ENCODE measurements around the gene CLSTN2. TPM values are rescaled to one million over a fixed set of nuclear protein-coding genes. Genes with fewer than 3 reads are reported as not detected.

CLSTN2 gene
- total RNA-seq, 1 donor from 2014 or later, result 3.9 TPM

DNA sequence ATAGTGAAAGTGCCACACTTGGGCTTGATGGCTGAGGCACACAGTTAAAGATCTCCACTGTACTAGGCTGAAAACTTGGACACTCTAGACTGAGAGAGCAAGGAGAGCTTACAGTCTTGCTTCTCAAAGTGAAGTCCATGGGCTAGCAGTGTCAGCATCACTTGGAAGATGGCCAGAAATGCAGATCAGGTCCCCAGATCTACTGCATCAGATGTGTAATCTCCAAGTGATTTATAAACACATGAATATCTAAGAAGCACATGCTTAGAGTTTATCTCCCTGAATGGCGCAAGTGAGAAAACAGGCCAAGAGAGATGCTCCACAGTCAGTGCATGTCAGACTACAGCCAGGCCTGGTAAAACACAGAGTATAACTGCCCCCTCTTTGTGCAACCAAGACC is 308.6 kb downstream of the CLSTN2 start:
- intact Hi-C loops (cut with DNase I), result no loop called here
- DNase-seq (ENCODE audit: low spot score), result no peak

- intact Hi-C loops (cut with DNase I), result no loop called here
- no peak for DNase-seq (ENCODE audit: low spot score)
Observed at GRCh38 chr3:140244893-140245292, 309.9 kb downstream of the CLSTN2 start.

DNA sequence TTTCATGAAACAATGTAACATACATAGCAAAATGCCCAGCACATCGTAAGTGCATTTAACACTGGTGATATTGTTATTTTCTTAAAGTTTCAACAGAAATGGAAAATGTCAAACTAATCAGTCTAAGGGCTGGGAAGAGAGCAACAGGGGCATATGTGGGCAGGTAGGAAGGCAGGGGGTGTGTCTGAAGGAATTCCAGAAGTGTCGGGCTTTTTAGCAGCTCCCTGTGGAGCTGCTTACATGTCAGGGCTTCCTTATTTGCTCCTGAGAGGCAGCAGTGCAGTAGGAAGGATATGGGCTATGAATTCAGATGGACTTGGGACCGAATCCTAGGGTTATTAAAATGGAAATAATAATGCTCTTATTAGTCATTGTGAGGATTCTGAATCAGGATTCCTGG is 311.6 kb downstream of the CLSTN2 start:
- intact Hi-C loops (cut with DNase I), result no loop called here
- DNase-seq (ENCODE audit: low spot score), result no peak

GRCh38 chr3:140247775-140248174 is 312.8 kb downstream of the CLSTN2 start:
- intact Hi-C loops (cut with DNase I), result no loop called here

GRCh38 chr3:140249188-140249587 is 314.2 kb downstream of the CLSTN2 start:
- DNase-seq (ENCODE audit: low spot score), result no peak

More at GRCh38 chr3:140247775-140248174, 312.8 kb downstream of the CLSTN2 start:
- DNase-seq (ENCODE audit: low spot score), result no peak

GRCh38 chr3:140250010-140250855 is 315.2 kb downstream of the CLSTN2 start:
- no peak for DNase-seq (ENCODE audit: low spot score)

More at GRCh38 chr3:140249188-140249587, 314.2 kb downstream of the CLSTN2 start:
- intact Hi-C loops (cut with DNase I), result no loop called here

GRCh38 chr3:140250945-140251344 is 316.0 kb downstream of the CLSTN2 start:
- no peak for DNase-seq (ENCODE audit: low spot score)

More at GRCh38 chr3:140250010-140250855, 315.2 kb downstream of the CLSTN2 start:
- intact Hi-C loops (cut with DNase I), result no loop called here

GRCh38 chr3:140251678-140252077 is 316.7 kb downstream of the CLSTN2 start:
- DNase-seq (ENCODE audit: low spot score), result no peak
- intact Hi-C loops (cut with DNase I), result no loop called here

More at GRCh38 chr3:140250945-140251344, 316.0 kb downstream of the CLSTN2 start:
- intact Hi-C loops (cut with DNase I), result no loop called here

- intact Hi-C loops (cut with DNase I), result no loop called here
Observed at GRCh38 chr3:140252812-140253656, 318.0 kb downstream of the CLSTN2 start.

GRCh38 chr3:140258222-140258724 is 323.3 kb downstream of the CLSTN2 start:
- DNase-seq (ENCODE audit: low spot score), result no peak
- intact Hi-C loops (cut with DNase I), result no loop called here

More at GRCh38 chr3:140252812-140253656, 318.0 kb downstream of the CLSTN2 start:
- DNase-seq (ENCODE audit: low spot score), result no peak

DNA sequence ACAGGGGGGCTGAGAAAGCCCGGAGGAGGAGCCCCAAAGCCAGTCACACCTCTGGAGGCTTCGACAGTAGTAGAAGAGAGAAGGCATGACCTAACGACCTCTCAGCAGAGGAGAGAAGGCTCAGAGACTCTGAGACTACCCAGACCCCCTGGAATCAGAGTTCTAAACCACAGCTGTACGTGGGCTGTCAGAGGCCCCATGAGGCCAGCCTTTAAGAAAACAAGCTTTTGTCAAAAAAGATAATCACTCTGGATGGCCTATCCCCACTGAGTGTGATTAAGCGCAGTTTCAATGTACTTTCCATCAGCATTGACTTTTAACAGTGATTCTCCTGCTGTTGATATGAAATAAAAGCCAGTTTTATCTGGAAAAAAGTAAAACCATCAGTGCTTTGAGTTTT is 330.3 kb downstream of the CLSTN2 start:
- intact Hi-C loops (cut with DNase I), result no loop called here
- no peak for DNase-seq (ENCODE audit: low spot score)

- intact Hi-C loops (cut with DNase I), result no loop called here
- DNase-seq (ENCODE audit: low spot score), result no peak
Observed at GRCh38 chr3:140268103-140268502, 333.1 kb downstream of the CLSTN2 start.

DNA sequence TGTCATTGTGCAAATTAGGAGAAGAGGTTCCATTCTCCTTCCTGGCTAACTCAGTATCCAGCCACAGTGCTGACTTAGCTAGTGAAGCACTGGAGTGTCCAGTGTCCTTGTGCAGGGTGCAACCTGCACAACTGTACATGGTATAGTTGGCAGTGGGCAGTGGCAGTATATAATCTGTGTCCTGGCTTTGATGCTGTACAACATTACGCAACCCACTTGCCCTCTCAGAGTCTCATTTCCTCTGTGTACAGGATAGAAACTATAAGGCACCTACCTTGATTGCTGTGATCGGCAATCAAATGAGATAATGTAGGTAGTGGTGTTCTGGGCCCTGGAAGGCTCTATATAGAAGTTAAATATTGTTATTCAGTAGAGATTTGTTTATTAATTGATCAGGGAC is 333.6 kb downstream of the CLSTN2 start:
- intact Hi-C loops (cut with DNase I), result no loop called here
- no peak for DNase-seq (ENCODE audit: low spot score)

DNA sequence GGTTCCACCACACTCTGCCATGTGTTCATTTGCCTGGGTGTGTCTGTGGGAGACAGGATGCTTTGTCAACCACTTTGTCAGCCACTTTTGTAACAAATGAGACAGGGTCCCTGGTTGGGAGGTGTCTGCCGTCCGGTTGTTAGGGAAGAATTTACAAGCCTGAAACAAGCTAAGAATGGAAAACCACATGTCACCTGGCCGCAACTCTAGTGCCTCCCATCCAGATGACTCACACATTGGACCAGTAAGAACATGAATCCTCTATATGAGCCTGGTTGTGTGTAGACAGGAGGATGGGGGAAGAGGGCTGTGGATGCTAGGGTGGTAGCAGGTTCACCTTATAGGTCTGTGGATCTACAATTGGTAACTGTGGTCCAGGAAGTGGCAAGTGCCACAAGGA is 335.3 kb downstream of the CLSTN2 start:
- no peak for DNase-seq (ENCODE audit: low spot score)
- intact Hi-C loops (cut with DNase I), result loop anchor here (10.0 kb wide), 1 partner anchor 224 kb away; no protein-coding TSS in a partner anchor

DNA sequence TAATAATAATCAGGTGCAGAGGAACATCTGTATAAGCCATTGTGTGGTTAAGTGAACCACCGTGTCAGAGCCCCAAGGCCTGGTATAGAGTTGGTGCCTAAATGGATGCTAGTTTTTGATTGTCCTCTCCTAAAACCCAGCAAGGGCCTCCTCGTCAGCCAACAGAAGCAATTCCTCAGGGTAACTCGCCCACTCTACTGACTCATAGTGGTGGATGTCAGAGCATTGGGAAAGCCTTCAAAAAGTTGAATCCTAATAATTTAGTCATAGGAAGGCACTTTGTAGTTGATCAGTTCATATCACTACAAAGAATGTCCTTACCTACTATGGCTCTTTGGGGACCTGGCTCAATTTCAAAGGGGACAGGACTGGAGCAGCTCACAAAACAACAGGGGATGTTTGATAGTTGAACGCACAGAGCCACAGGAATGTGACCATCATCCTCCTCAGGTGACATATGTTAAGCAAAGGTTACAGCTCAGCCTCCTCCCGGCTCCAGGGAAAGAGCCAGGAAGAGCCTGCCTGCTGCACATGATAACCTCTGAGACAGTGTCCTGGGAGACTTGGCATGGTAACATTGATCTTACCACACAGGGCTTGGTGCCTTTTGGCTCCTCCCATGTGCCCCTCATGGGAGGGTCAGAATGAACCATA is 338.7 kb downstream of the CLSTN2 start:
- intact Hi-C loops (cut with DNase I), result loop anchor here (10.0 kb wide), 1 partner anchor 221 kb away; no protein-coding TSS in a partner anchor
- no peak for DNase-seq (ENCODE audit: low spot score)

GRCh38 chr3:140274429-140274828 is 339.4 kb downstream of the CLSTN2 start:
- intact Hi-C loops (cut with DNase I), result loop anchor here (10.0 kb wide), 1 partner anchor 220 kb away; no protein-coding TSS in a partner anchor
- no peak for DNase-seq (ENCODE audit: low spot score)

GRCh38 chr3:140276703-140277102 is 341.7 kb downstream of the CLSTN2 start:
- intact Hi-C loops (cut with DNase I), result loop anchor here (10.0 kb wide), 1 partner anchor 218 kb away; no protein-coding TSS in a partner anchor
- no peak for DNase-seq (ENCODE audit: low spot score)

- DNase-seq (ENCODE audit: low spot score), result no peak
- intact Hi-C loops (cut with DNase I), result loop anchor here (10.0 kb wide), 1 partner anchor 217 kb away; no protein-coding TSS in a partner anchor
Observed at GRCh38 chr3:140277886-140278285, 342.9 kb downstream of the CLSTN2 start.

DNA sequence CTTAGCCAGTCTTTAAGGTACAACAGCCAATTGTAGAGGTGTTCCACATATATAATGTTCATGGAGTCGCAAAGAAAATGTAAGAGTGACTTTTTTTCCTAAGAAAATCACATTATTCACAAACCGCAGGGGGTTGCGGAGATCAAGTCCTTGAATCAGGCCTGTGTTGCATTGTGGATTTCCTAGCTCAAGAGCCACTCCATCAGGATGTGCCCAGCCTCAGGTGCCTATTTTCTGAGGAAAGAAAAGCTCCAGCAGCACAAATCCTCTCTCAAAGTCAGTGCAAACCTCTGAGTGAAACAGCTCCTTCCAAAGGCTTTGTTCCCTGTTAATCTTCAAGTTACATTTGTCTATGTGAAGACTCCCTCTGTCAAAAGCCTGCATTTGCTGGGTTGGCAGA is 349.4 kb downstream of the CLSTN2 start:
- DNase-seq (ENCODE audit: low spot score), result no peak
- intact Hi-C loops (cut with DNase I), result no loop called here
